ENCODE data around the gene HHAT.
A peak's percentile ranks its signal among the peaks of the same experiment; 100 is the strongest.
"Not testable (repeated sequence)": the region's sequence is repeated elsewhere in the genome, so short reads cannot be mapped to it uniquely, and the experiment has no call there.

The HHAT gene

DNA sequence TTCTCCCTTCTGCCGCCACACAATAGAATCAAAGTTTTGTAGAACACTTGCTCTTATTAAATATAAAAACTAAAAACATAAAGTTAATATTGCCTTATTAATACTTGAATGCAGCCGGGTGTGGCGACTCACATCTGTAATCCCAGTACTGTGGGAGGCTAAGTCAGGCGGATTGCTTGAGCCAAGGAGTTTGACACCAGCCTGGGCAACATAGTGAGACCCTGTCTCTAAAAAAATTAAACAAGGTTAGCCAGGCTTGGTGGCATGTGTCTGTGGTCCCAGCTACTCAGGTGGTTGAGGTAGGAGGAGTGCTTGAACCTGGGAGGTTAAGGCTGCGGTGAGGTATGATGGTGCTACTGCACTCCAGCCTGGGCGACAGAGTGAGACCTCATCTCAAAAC, 13.2 kb upstream of the HHAT start:
- no peak for DNase-seq

GRCh38 chr1:210321131-210321530, 7.6 kb upstream of the HHAT start:
- peak; percentile 47 to 75 for DNase-seq

- DNase-seq: no peak
These were observed 7.2 kb upstream of the HHAT start for GRCh38 chr1:210321552-210321951.

DNA sequence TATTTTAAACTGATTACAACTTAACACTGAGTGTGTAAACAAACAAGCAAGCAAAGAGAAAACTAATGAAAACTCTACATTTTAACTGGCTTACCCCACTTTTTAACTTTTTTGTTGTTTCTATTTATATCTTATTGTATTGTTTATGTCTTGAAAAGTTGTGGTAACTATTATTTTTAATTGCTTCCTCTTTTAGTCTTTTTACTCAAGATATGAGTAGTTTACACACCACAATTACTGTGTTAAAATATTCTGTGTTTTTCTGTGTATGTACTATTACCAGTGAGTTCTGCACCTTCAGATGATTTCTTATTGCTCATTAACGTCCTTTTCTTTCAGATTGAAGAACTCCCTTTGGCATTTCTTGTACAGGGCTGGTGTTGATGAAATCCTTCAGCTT, 4.7 kb upstream of the HHAT start:
- no peak for DNase-seq

DNA sequence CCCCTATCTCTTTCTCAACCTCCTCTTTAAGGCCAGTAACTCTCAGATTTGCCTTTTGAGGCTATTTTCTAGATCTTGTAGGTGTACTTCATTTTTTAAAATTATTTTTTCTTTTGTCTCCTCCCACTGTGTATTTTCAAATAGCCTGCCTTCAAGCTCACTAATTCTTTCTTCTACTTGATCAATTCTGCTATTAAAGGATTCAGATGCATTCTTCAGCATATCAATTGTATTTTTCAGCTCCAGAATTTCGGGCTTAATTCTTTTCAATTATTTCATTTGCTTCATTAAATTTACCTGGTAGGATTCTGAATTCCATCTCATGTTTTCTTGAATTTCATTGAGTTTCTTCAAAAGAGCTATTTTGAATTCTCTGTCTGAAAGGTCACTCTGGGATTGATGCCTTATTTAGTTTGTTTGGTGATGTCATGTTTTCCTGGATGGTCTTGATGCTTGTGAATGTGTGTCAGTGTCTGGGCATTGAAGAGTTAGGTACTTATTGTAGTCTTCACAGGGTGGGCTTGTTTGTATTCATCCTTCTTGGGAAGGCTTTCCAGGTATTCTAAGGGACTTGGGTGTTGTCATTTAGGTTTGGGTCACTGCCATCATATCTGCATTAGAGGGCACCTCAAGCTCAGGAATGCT, 3.6 kb upstream of the HHAT start:
- DNase-seq: no peak

GRCh38 chr1:210328032-210328745, 513 bp upstream of the HHAT start:
- DNase-seq: peak in 1 of 2 experiments; percentile 9

- DNase-seq: no peak
These were observed 1.7 kb downstream of the HHAT start for GRCh38 chr1:210330279-210330866.

GRCh38 chr1:210332233-210332632, 3.5 kb downstream of the HHAT start:
- DNase-seq: no peak

DNA sequence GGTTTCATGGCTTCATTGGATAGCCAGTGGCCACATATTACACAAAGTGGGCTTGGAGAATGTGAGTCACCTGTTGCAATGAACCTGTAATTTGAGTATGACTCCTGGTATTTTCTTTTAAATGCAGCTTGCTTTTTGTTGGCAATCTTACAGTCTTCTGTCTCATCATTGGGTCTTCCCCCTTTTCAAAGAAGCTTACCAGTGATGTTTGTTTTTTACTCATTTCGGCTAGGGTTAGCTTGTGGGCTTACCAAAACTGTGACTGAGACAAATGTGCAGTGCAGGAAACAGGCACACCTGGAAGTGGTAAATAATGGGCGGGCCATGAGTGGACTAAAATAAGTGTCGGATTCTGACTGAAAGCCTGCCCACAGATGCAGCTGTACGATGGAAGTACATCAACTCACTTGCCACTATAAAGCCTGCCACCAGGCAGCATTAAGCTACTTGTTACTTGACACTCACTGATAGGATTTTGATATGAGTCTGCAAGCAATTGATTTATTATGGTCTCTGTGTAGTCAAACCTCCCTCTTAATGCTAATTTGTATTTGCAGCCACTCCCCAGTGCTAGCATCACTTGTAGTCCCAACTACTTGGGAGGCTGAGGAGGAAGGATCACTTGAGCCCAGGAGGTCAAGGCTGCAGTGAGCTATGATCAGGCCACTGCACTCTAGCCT, 4.2 kb downstream of the HHAT start:
- DNase-seq: no peak

DNA sequence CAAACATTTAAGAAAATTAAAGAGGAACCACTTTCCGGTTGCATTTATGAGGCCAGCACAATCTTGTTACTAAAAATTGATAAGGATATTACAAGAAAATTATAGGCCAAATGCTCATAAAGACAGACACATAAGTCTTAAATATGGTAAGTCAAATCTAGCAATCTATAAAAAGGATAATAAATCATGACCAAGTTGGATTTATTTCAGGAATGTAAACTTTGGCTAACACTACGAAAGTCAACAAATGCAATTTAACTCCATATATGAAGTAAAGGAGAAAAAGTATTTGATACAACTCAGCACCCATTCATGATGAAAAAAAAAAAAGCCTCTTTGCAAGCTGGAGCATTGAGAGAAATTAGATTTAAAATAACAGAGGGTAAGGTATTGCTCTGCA, 6.3 kb downstream of the HHAT start:
- no peak for DNase-seq

- no peak for DNase-seq
These were observed 7.7 kb downstream of the HHAT start for GRCh38 chr1:210336362-210336761.

DNA sequence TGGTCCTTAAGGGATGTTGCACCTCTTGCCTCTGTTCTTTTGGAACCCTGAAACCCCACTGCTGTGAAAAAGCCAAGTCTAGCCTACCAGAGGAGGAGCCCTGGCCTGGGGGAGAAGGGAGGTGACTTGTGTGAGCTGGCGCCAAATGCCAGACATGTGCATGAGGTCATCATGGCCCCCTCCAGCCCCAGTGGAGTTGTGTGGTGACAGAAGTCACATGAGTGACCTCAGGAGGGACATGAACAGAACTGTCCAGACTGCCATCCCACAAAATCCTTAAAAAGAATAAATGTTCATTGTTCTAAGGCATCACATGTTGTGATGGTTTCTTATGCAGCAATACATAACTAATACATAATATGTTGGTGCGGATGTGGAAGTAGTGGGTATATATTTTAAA, 10.8 kb downstream of the HHAT start:
- no peak for DNase-seq

GRCh38 chr1:210340311-210340710, 11.6 kb downstream of the HHAT start:
- DNase-seq: no peak

- no peak for DNase-seq
These were observed 12.1 kb downstream of the HHAT start for GRCh38 chr1:210340841-210341240.

DNA sequence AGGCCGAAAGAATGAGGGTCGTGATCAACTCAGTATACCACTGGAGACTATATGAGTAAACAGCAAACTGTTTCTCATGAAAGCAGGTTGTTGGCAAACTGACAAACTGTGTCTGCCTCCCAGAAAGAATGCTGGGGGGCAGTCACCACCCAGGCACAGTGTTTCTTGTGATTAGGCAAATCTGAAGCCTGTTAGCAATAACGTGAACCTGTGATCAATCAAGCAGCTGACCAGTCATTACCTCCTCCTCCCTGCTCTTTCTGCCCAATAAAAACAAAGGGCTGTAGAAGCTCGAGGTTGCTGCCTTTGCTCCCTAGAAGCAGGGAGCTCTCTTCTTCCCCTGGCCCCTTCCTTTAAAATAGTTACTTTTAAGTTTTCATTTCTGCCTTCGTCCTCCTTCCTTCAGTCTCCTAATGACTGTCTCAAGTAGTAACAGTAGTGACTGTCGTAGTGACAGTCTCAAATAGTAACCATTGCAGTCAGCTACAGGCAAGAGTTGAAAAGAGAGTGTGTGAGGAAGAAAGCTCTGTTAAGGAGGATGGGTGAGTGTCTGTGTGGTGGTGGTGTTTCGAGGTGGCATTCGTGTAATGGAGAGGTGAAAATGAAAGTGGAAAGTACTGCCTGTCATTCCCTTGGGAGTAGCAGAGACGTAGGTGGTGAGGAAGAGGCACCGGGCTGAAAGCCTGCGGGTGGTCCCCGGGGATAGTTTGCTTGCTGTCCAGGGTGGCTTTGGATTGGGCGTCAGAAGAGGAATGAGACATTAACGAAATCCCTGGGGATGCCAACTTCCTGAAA, 14.5 kb downstream of the HHAT start:
- DNase-seq: no peak

DNA sequence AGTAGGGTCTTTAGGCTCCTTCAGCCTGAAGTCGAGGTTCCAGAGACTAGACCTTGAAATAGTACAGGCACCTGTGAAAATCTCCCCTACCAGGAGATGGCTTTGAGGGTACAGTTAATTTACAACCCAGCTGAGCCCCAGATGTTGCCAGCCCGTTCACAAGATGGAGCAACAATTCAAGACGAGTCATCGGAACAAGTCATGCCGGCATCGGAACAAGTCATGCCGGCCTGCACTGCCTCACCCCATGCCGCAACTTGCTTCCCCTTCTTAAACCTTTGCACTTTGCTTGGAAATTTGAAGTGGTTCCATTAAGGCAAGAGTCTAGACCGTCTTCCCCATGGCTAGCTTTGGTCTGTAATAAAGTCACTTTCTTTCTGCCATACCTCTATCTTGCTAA, 16.0 kb downstream of the HHAT start:
- DNase-seq: no peak

- DNase-seq: no peak
These were observed 18.4 kb downstream of the HHAT start for GRCh38 chr1:210347112-210347511.

DNA sequence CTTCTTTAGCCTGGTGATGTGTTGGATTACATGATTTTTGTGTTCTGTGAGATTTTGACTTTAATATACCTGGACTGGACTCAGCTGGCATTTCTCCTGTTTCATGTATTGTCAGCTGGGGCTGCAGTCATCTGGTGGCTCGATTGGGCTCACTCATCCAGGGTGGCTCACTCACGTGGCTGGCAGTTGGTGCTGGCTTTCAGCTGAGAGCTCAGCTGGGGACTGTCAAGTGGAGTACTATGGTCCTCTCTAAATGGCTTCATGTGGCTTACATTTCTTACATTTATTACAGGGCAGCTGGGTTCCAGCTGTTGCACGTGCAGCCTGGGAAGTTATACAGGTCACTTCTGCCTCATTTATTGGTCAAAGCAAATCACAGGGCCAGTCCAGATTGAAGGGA, 22.8 kb downstream of the HHAT start:
- DNase-seq: no peak

DNA sequence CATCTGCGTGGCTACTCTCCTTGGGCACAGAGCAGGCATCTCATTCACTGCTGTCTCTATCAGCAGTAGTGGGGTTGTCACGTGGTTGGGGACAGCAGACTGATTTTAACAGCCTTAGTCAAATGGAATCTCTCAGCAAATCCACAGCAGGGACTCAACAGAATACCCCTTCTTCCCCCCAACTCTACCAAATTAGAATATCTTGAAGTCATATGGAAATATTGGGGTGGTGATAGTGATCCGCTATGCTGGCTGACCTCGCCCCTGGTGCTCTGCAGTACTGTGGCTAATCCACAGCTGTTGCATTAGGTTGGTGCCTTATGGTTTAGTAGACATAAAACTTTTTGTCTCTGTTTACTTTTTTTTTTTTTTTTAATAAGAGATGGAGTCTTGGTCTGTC, 23.9 kb downstream of the HHAT start:
- no peak for DNase-seq

DNA sequence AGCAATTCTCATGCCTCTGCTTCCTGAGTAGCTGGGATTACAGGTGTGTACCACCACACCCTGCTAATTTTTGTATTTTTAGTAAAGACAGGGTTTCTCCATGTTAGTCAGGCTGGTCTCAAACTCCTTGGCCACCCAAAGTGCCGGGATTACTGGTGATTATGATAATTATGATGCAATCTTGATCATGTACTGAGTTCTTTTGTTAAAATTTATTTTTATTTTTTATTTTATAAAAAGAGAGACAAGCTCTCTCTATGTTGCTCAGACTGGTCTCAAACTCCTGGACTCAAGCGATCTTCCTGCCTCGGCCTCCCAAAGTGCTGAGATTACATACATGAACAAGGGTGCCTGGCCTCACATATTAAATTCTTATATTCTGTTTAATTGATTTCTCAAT, 25.6 kb downstream of the HHAT start:
- not testable (repeated sequence) for DNase-seq

- no peak for DNase-seq
These were observed 29.9 kb downstream of the HHAT start for GRCh38 chr1:210358626-210359025.

- DNase-seq: no peak
These were observed 30.6 kb downstream of the HHAT start for GRCh38 chr1:210359255-210359654.

DNA sequence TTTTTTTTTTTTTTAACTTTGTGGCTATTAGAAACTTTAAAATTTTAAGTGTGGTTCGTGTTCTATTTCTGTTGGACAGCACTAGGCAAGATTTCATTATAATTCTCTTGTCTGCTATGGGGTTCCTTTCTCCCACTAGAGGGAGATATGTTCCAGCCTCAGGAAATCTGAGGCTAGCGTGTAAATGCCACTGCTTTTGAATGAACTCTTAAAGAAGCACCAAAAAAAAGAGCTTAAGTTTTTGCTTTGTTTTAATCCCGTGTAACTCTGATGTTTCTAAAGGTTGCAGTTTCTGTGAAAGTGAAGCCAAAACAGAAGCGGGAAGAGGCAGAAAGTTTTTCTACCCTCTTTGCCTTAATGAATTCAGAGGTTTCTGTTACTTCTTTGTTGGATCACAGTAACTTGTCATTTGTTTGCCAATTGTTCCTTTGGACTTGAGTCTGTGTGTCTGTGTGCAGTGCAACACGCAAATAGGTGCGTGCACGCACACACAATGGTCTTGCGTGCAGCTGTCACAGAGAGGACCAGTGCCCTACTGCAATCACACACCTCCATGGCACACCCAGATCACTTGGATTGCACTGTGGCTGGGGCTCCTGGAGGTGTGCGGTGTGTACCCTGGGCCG, 32.3 kb downstream of the HHAT start:
- DNase-seq: peak in 1 of 2 experiments; percentile 43
